H1 (cell line): Measurements from ENCODE around the gene NR2E1. TPM values are rescaled to one million over a fixed set of nuclear protein-coding genes. Genes with fewer than 3 reads are reported as not detected.

Source experiments
- CTCF ChIA-PET: fragments of 300-600 bp; sonication (Branson Sonifier 250); formaldehyde crosslinking; loops from one replicate; lab custom pipeline; 2021; ENCODE audit not compliant: partially characterized antibody; lab: Charles Lee
- POLR2A ChIA-PET: fragments of 300-600 bp; sonication (Branson Sonifier 250); formaldehyde crosslinking; loops from one replicate; lab custom pipeline; 2021; ENCODE audit warnings: inconsistent platforms; ENCODE audit not compliant: partially characterized antibody; lab: Charles Lee
- DNase-seq, 2 experiments: peaks; one replicate each; pipeline versions ENCODE4 v3.0.0 to v3.0.0-alpha.2; 2010 to 2022; ENCODE audit warnings: low spot score in 2 of 2, low read depth in 1 of 2, mixed read lengths in 1 of 2
- FAIRE-seq: peaks from 2 replicates; lab custom pipeline; 2011; peaks lifted over from hg19 to GRCh38; lab: Jason Lieb, UNC
- H2AFZ ChIP-seq: 2 replicates; pipeline ENCODE4 v1.8.1; 2012; ENCODE audit warnings: low read length, inconsistent platforms
- H2AK5ac ChIP-seq: 2 replicates; pipeline ENCODE4 v1.6.1; 2013; ENCODE audit warnings: low read depth, low read length
- H2BK120ac ChIP-seq: replicated peaks from 2 replicates; pipeline ENCODE3; 2013; ENCODE audit warnings: low read depth, low read length, inconsistent platforms
- H2BK12ac ChIP-seq: 2 replicates; pipeline ENCODE4 v1.6.1; 2013; ENCODE audit warnings: low read depth, low read length
- H2BK15ac ChIP-seq: 2 replicates; pipeline ENCODE4 v1.6.1; 2013; ENCODE audit warnings: low read length
- H2BK20ac ChIP-seq: 2 replicates; pipeline ENCODE4 v1.6.1; 2013; ENCODE audit warnings: low read length
- H2BK5ac ChIP-seq: 2 replicates; pipeline ENCODE4 v1.6.1; 2013; ENCODE audit warnings: low read depth, low read length
- H3K14ac ChIP-seq: 2 replicates; pipeline ENCODE4 v1.6.1; 2013; ENCODE audit warnings: inconsistent platforms; ENCODE audit not compliant: insufficient read length
- H3K18ac ChIP-seq: 2 replicates; pipeline ENCODE4 v1.6.1; 2013; ENCODE audit warnings: low read length; ENCODE audit errors: extremely low read depth
- H3K23ac ChIP-seq: 2 replicates; pipeline ENCODE4 v1.6.1; 2013; ENCODE audit warnings: inconsistent platforms; ENCODE audit not compliant: insufficient read length
- H3K23me2 ChIP-seq: 2 replicates; pipeline ENCODE4 v1.6.1; 2013; ENCODE audit warnings: low read depth, low read length
- H3K27ac ChIP-seq: 2 replicates; pipeline ENCODE4 v1.6.1; 2011; ENCODE audit warnings: low read depth, low read length, inconsistent platforms
- H3K27me3 ChIP-seq, 4 experiments: replicated peaks in 1 of 4; 1 replicate in 1 of 4; 2 replicates in 3 of 4; pipeline versions ENCODE4 v1.6.1 to v1.8.1; 2011 to 2013; ENCODE audit warnings: low read length in 3 of 4, mild to moderate bottlenecking in 3 of 4, inconsistent platforms in 2 of 4, mixed read lengths in 2 of 4, moderate library complexity in 1 of 4; ENCODE audit not compliant: control insufficient read depth in 3 of 4, insufficient read depth in 3 of 4; ENCODE audit errors: extremely low read depth in 1 of 4
- H3K36me3 ChIP-seq, 4 experiments: 2 replicates each; pipeline versions ENCODE4 v1.6.1 to v1.8.1; 2011 to 2013; ENCODE audit warnings: mild to moderate bottlenecking in 4 of 4, low read length in 3 of 4, moderate library complexity in 2 of 4, control low read depth in 1 of 4, inconsistent platforms in 1 of 4; ENCODE audit not compliant: insufficient read depth in 4 of 4, control insufficient read depth in 2 of 4
- H3K4ac ChIP-seq: replicated peaks from 2 replicates; pipeline ENCODE3; 2013; ENCODE audit warnings: low read length, low read depth, mixed read lengths, inconsistent platforms; ENCODE audit not compliant: insufficient read length
- H3K4me1 ChIP-seq, 4 experiments: replicated peaks in 1 of 4; 1 replicate in 1 of 4; 2 replicates in 3 of 4; pipeline versions ENCODE4 v1.6.1 to v1.8.1; 2011 to 2013; ENCODE audit warnings: low read length in 3 of 4, inconsistent platforms in 2 of 4, mixed read lengths in 1 of 4; ENCODE audit not compliant: insufficient read depth in 4 of 4, control insufficient read depth in 3 of 4
- H3K4me2 ChIP-seq, 2 experiments: 2 replicates each; pipeline versions ENCODE4 v1.6.1 to v1.8.1; 2011 to 2013; ENCODE audit warnings: low read depth in 2 of 2, low read length in 2 of 2, control low read depth in 1 of 2, inconsistent platforms in 1 of 2, mild to moderate bottlenecking in 1 of 2; ENCODE audit not compliant: insufficient read depth in 1 of 2
- H3K4me3 ChIP-seq, 4 experiments: fragments of 200-600, 300-600 bp in 1 of 4; sonication (generic), shearing (Covaris generic), sonication (Bioruptor Twin) in 1 of 4; 2 replicates each; pipeline versions ENCODE4 v1.5.1 to v1.8.1; 2011 to 2016; ENCODE audit warnings: low read length in 4 of 4, low read depth in 3 of 4, control low read depth in 2 of 4, inconsistent platforms in 2 of 4, mild to moderate bottlenecking in 2 of 4, mixed read lengths in 1 of 4, moderate library complexity in 1 of 4; ENCODE audit not compliant: insufficient read depth in 2 of 4; ENCODE audit errors: extremely low read depth in 1 of 4
- H3K56ac ChIP-seq: replicated peaks from 2 replicates; pipeline ENCODE3; 2013; ENCODE audit warnings: low read depth, mild to moderate bottlenecking, mixed read lengths, low read length, inconsistent platforms; ENCODE audit not compliant: insufficient read length
- H3K79me1 ChIP-seq: 2 replicates; pipeline ENCODE4 v1.6.1; 2013; ENCODE audit warnings: low read depth, low read length, control low read depth
- H3K79me2 ChIP-seq, 2 experiments: 2 replicates each; pipeline versions ENCODE4 v1.6.1 to v1.8.1; 2012 to 2013; ENCODE audit warnings: low read length in 2 of 2, mild to moderate bottlenecking in 2 of 2, inconsistent platforms in 1 of 2; ENCODE audit not compliant: insufficient read depth in 2 of 2, control insufficient read depth in 1 of 2
- H3K9ac ChIP-seq, 4 experiments: replicated peaks in 1 of 4; 1 replicate in 1 of 4; 2 replicates in 3 of 4; pipeline versions ENCODE4 v1.6.1 to v1.8.1; 2011 to 2013; ENCODE audit warnings: low read depth in 3 of 4, low read length in 3 of 4, control low read depth in 2 of 4, mild to moderate bottlenecking in 2 of 4, moderate library complexity in 2 of 4, inconsistent platforms in 1 of 4; ENCODE audit errors: extremely low read depth in 1 of 4
- H3K9me3 ChIP-seq, 2 experiments: 2 replicates each; pipeline versions ENCODE4 v1.6.1 to v1.8.1; 2012 to 2013; ENCODE audit warnings: mild to moderate bottlenecking in 2 of 2, moderate library complexity in 2 of 2, control low read depth in 1 of 2, inconsistent platforms in 1 of 2, low read depth in 1 of 2, low read length in 1 of 2, mixed read lengths in 1 of 2; ENCODE audit not compliant: insufficient read depth in 2 of 2
- H4K20me1 ChIP-seq, 2 experiments: replicated peaks in 1 of 2; 2 replicates each; pipeline versions ENCODE3 to v1.8.1; 2011 to 2013; ENCODE audit warnings: inconsistent platforms in 2 of 2, low read length in 2 of 2, mild to moderate bottlenecking in 1 of 2; ENCODE audit not compliant: insufficient read depth in 2 of 2, control insufficient read depth in 1 of 2
- H4K5ac ChIP-seq: 2 replicates; pipeline ENCODE4 v1.6.1; 2013; ENCODE audit warnings: low read length, low read depth, mixed read lengths, inconsistent platforms; ENCODE audit not compliant: insufficient read length
- H4K8ac ChIP-seq: 2 replicates; pipeline ENCODE4 v1.8.0; 2013; ENCODE audit warnings: mild to moderate bottlenecking, moderate library complexity, low read length, inconsistent platforms; ENCODE audit not compliant: insufficient read depth; ENCODE audit errors: extremely low read depth
- H4K91ac ChIP-seq: replicated peaks from 2 replicates; pipeline ENCODE3; 2013; ENCODE audit warnings: low read length, mixed read lengths, inconsistent platforms; ENCODE audit not compliant: insufficient read length
- BCL11A ChIP-seq, 2 experiments: IDR thresholded peaks; one replicate each; pipeline ENCODE4 v1.6.1; 2011; ENCODE audit warnings: low read depth in 2 of 2, low read length in 2 of 2, mild to moderate bottlenecking in 2 of 2
- EGR1 ChIP-seq: IDR thresholded peaks from 2 replicates; pipeline ENCODE4 v1.6.1; 2011; ENCODE audit warnings: low read depth, low read length, borderline replicate concordance
- EP300 ChIP-seq, 2 experiments: IDR thresholded peaks; 1 replicate in 1 of 2; 2 replicates in 1 of 2; pipeline ENCODE4 v1.6.1; 2011 to 2012; ENCODE audit warnings: low read depth in 2 of 2, low read length in 2 of 2, mild to moderate bottlenecking in 2 of 2, borderline replicate concordance in 1 of 2, inconsistent platforms in 1 of 2, moderate library complexity in 1 of 2
- EZH2 ChIP-seq: fragments of 200-600 bp; sonication (generic); IDR thresholded peaks from 2 replicates; pipeline ENCODE4 v1.7.1; 2012; ENCODE audit warnings: low read depth, mild to moderate bottlenecking, moderate library complexity, low read length, inconsistent platforms; ENCODE audit not compliant: severe bottlenecking
- JUND ChIP-seq: IDR thresholded peaks from 2 replicates; pipeline ENCODE4 v1.6.1; 2011; ENCODE audit warnings: mild to moderate bottlenecking, improper control_type of control experiment, low read length
- KDM4A ChIP-seq: IDR thresholded peaks from one replicate; pipeline ENCODE4 v1.7.1; 2012; ENCODE audit warnings: low read depth, mild to moderate bottlenecking, moderate library complexity, low read length, inconsistent platforms; ENCODE audit not compliant: severe bottlenecking
- NRF1 ChIP-seq: IDR thresholded peaks from 2 replicates; pipeline ENCODE4 v1.6.1; 2011; ENCODE audit warnings: mild to moderate bottlenecking, low read depth, low read length, improper control_type of control experiment
- RXRA ChIP-seq: IDR thresholded peaks from 2 replicates; pipeline ENCODE4 v1.6.1; 2011; ENCODE audit warnings: low read depth, mild to moderate bottlenecking, low read length, moderate library complexity; ENCODE audit not compliant: insufficient read depth
- SIRT6 ChIP-seq: IDR thresholded peaks from one replicate; pipeline ENCODE4 v1.7.1; 2012; ENCODE audit warnings: low read length, inconsistent platforms
- SIX5 ChIP-seq: IDR thresholded peaks from 2 replicates; pipeline ENCODE4 v1.6.1; 2011; ENCODE audit warnings: mild to moderate bottlenecking, low read depth, low read length
- WGBS, 2 experiments: shearing (Covaris generic) in 1 of 2; methylation state at CpG; one replicate each; pipeline versions ENCODE4 v1.1.6 to v1.1.7; 2013 to 2015; ENCODE audit warnings: low lambda C conversion rate in 2 of 2, mixed read lengths in 2 of 2, inconsistent platforms in 1 of 2, low coverage in 1 of 2, missing lambda C conversion rate in 1 of 2; ENCODE audit not compliant: insufficient replicate concordance in 2 of 2, insufficient coverage in 1 of 2, insufficient read length in 1 of 2; ENCODE audit errors: extremely low coverage in 1 of 2, missing lambda C conversion rate in 1 of 2; 5-methylcytosine and 5-hydroxymethylcytosine counted together
- polyA plus RNA-seq, 7 experiments: library from polyadenylated mRNA; depleted of rRNA in 3 of 7; stranded (reverse) in 5 of 7; unstranded in 2 of 7; fragments of >200 nt in 5 of 7; fragments of 200-250 nt in 2 of 7; gene quantifications; 1 replicate in 5 of 7; 2 replicates in 1 of 7; 4 replicates in 1 of 7; pipeline versions ENCODE4 v1.2.1 to v1.2.3, GENCODE V29; 2011 to 2013; ENCODE audit warnings: missing spikeins in 2 of 7, mixed read lengths in 2 of 7
- total RNA-seq: library from RNA; stranded (reverse); fragmentation: NEBNext Ultra II Directional; extraction: Animal tissue kit (Norgen Biotek cat#: 25700); gene quantifications from 2 replicates; pipeline ENCODE4 v1.2.1, GENCODE V29; 2021
- TF ChIP-seq, protein P1 (sequence below): IDR thresholded peaks from 2 replicates; pipeline ENCODE4 v1.6.1; 2011; ENCODE audit warnings: low read depth, mild to moderate bottlenecking, low read length; ENCODE audit not compliant: insufficient read depth

NR2E1 gene
- total and polyA plus RNA-seq, 2 of the 8 experiments (the other 6 are each of a cell fraction or from before 2014, with no cell fraction given), result not detected

DNA sequence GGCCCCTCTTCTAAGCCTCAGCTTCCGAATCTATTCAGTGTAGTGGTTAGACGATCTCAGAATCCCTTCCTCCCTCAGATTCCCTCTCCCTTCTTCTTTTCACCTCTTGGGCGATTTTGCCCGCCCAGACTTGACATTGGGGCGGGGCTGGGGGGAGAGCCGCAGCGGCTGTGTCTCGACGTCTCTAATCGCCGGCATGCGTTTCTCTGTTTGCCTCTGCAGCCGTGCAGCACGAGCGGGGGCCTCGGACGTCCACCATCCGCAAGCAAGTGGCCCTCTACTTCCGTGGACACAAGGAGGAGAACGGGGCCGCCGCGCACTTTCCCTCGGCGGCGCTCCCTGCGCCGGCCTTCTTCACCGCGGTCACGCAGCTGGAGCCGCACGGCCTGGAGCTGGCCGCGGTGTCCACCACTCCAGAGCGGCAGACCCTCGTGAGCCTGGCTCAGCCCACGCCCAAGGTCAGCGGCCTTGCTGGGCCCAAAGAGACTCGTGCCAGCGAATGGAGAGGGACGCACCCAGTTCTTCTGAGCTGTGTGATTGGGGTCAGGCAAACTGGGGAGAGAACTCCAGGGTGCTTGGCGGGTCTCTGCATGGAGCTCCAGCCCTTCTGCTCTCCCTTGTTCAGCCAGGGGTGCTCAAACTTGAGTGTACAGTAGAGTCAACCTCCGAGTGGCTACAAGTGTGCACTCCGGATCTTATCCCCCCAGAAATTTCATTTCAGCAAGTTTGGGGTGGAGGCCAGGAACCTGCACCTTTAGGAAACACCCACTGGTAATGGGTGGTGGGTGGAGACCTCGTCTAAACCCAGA is 10.7 kb downstream of the NR2E1 start:
- no peak overlapping the region for H3K56ac ChIP-seq
- POLR2A ChIA-PET, result interaction anchor here (0.6 to 1.5 kb wide), 4 partner anchors 11 to 170 kb away, joined by 3 to 4 read pairs (median 3); partner anchors contain the start of genes AFG1L and NR2E1
- no peaks in the 10 kb centered on the region for H3K36me3 ChIP-seq
- no peak overlapping the region for H4K5ac ChIP-seq
- H2BK12ac ChIP-seq, result no peak overlapping the region; the same call in 1 of the 2 replicates
- no peak overlapping the region for H4K91ac ChIP-seq
- no peak overlapping the region for H3K27ac ChIP-seq
- H3K79me1 ChIP-seq, result no peaks in the 10 kb centered on the region
- peak overlapping the region; percentile 15 to 53 (median 26); a peak in 6 of 8 replicates for H3K4me3 ChIP-seq
- no peak overlapping the region for H2BK20ac ChIP-seq
- H2BK5ac ChIP-seq, result no peak overlapping the region
- H2BK120ac ChIP-seq, result no peak overlapping the region
- H3K14ac ChIP-seq, result no peak overlapping the region
- peak overlapping the region; percentile 40; the same call in 1 of the 2 replicates for H2BK15ac ChIP-seq
- no peak overlapping the region for H4K8ac ChIP-seq
- H3K23me2 ChIP-seq, result peaks cover 5% of the 10 kb centered on the region; the same call in 1 of the 2 replicates
- peaks cover 18 to 35% of the 10 kb centered on the region in 2 experiments for H4K20me1 ChIP-seq
- 8% methylated on average over 40 of the region's 46 CpGs; no CpG with 5 or more reads in 1 of the 2 experiments for WGBS, 2 experiments
- H3K9me3 ChIP-seq, result no peaks in the 10 kb centered on the region
- H3K79me2 ChIP-seq, result no peaks in the 10 kb centered on the region
- CTCF ChIA-PET, result interaction anchor here (0.6 to 3.8 kb wide), 39 partner anchors 8 to 669 kb away, joined by 3 to 38 read pairs (median 4); no protein-coding TSS in a partner anchor
- H3K4me2 ChIP-seq, result peak overlapping the region; percentile 69 to 84
- no peak for FAIRE-seq
- H3K27me3 ChIP-seq, result peaks cover 67 to 76% (median 72%) of the 10 kb centered on the region in 4 experiments
- H2AFZ ChIP-seq, result no peak overlapping the region
- DNase-seq, result peak in 1 of 2 experiments; percentile 60
- H3K9ac ChIP-seq, result no peak overlapping the region
- H3K4ac ChIP-seq, result no peak overlapping the region
- H2AK5ac ChIP-seq, result no peak overlapping the region
- H3K23ac ChIP-seq, result no peak overlapping the region
- H3K4me1 ChIP-seq, result peaks cover 0 to 23% (median 15%) of the 10 kb centered on the region in 4 experiments; a peak in 6 of 7 replicates
- H3K18ac ChIP-seq, result peak overlapping the region; percentile 36; the same call in 1 of the 2 replicates
- TF ChIP-seq EP300 (IDR thresholded peaks at IDR 0.05; ENCODE audit: borderline replicate concordance in 1 of 2, low read depth in 2 of 2, low read length in 2 of 2) (no peak), EGR1 (no peak), EZH2 (peak; percentile 94), SIX5 (no peak), NRF1 (no peak), SIRT6 (no peak), RXRA (no peak), JUND (no peak), BCL11A (IDR thresholded peaks at IDR 0.05; ENCODE audit: low read depth in 2 of 2, low read length in 2 of 2) (no peak), KDM4A (peak; percentile 32)
- TF ChIP-seq, protein P1, sequence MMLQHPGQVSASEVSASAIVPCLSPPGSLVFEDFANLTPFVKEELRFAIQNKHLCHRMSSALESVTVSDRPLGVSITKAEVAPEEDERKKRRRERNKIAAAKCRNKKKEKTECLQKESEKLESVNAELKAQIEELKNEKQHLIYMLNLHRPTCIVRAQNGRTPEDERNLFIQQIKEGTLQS, result no peak
